Keratinocyte (primary cell): Measurements from ENCODE around the gene KBTBD4. TPM values are rescaled to one million over a fixed set of nuclear protein-coding genes. Genes with fewer than 3 reads are reported as not detected.

Source experiments
- DNase-seq: peaks from one replicate; pipeline ENCODE4 v3.0.0-alpha.2; 2011; ENCODE audit warnings: low read depth, missing footprints, low spot score
- FAIRE-seq: peaks from 2 replicates; lab custom pipeline; 2011; peaks lifted over from hg19 to GRCh38; lab: Jason Lieb, UNC
- H2AFZ ChIP-seq: 2 replicates; pipeline ENCODE4 v1.6.0; 2012; ENCODE audit warnings: low read length, control low read depth, inconsistent platforms; ENCODE audit not compliant: control insufficient read depth
- H3K27ac ChIP-seq: 2 replicates; pipeline ENCODE4 v1.5.1; 2011; ENCODE audit warnings: low read length; ENCODE audit not compliant: control insufficient read depth, insufficient read depth
- H3K27me3 ChIP-seq: 3 replicates; pipeline ENCODE4 v1.6.0; 2011; ENCODE audit warnings: low read length; ENCODE audit not compliant: control insufficient read depth, insufficient read depth; ENCODE audit errors: extremely low read depth
- H3K36me3 ChIP-seq, 2 experiments: 2 replicates in 1 of 2; 3 replicates in 1 of 2; pipeline ENCODE4 v1.5.1; 2011; ENCODE audit warnings: low read length in 2 of 2, mild to moderate bottlenecking in 1 of 2; ENCODE audit not compliant: control insufficient read depth in 2 of 2, insufficient read depth in 2 of 2; ENCODE audit errors: extremely low read depth in 1 of 2
- H3K4me1 ChIP-seq: 3 replicates; pipeline ENCODE4 v1.5.1; 2011; ENCODE audit warnings: low read length; ENCODE audit not compliant: control insufficient read depth, insufficient read depth; ENCODE audit errors: extremely low read depth
- H3K4me2 ChIP-seq: 3 replicates; pipeline ENCODE4 v1.6.0; 2011; ENCODE audit warnings: low read depth, low read length; ENCODE audit not compliant: control insufficient read depth, insufficient read depth; ENCODE audit errors: extremely low read depth
- H3K4me3 ChIP-seq, 3 experiments: fragments of 200-600 bp in 1 of 3; sonication (generic) in 1 of 3; 2 replicates in 2 of 3; 3 replicates in 1 of 3; pipeline ENCODE4 v1.5.1; 2011 to 2016; ENCODE audit warnings: low read length in 3 of 3, mild to moderate bottlenecking in 3 of 3, control low read depth in 2 of 3, inconsistent platforms in 1 of 3, low read depth in 1 of 3, mixed read lengths in 1 of 3, mixed run types in 1 of 3, moderate library complexity in 1 of 3; ENCODE audit not compliant: control insufficient read depth in 2 of 3, insufficient read depth in 2 of 3; ENCODE audit errors: extremely low read depth in 1 of 3
- H3K79me2 ChIP-seq: 2 replicates; pipeline ENCODE4 v1.6.0; 2012; ENCODE audit warnings: low read length; ENCODE audit not compliant: control insufficient read depth, insufficient read depth
- H3K9ac ChIP-seq: 3 replicates; pipeline ENCODE4 v1.6.0; 2011; ENCODE audit warnings: low read length; ENCODE audit not compliant: control insufficient read depth, insufficient read depth; ENCODE audit errors: extremely low read depth
- H3K9me1 ChIP-seq: 3 replicates; pipeline ENCODE4 v1.6.0; 2011; ENCODE audit warnings: low read length; ENCODE audit not compliant: control insufficient read depth, insufficient read depth; ENCODE audit errors: extremely low read depth
- H3K9me3 ChIP-seq: 2 replicates; pipeline ENCODE4 v1.5.1; 2012; ENCODE audit warnings: low read depth, low read length; ENCODE audit not compliant: control insufficient read depth
- H4K20me1 ChIP-seq: 3 replicates; pipeline ENCODE4 v1.6.0; 2011; ENCODE audit warnings: low read length; ENCODE audit not compliant: control insufficient read depth, insufficient read depth; ENCODE audit errors: extremely low read depth
- CTCF ChIP-seq, 3 experiments: IDR thresholded peaks in 1 of 3; conservative IDR thresholded peaks in 1 of 3; optimal IDR thresholded peaks in 1 of 3; 2 replicates in 2 of 3; 3 replicates in 1 of 3; pipeline versions ENCODE3 to v1.5.1; 2011; ENCODE audit warnings: low read length in 3 of 3, mild to moderate bottlenecking in 3 of 3, moderate library complexity in 2 of 3, control low read depth in 1 of 3, inconsistent platforms in 1 of 3; ENCODE audit not compliant: insufficient read depth in 2 of 3; ENCODE audit errors: extremely low read depth in 1 of 3
- EZH2 ChIP-seq: IDR thresholded peaks from one replicate; pipeline ENCODE4 v1.6.1; 2012; ENCODE audit warnings: inconsistent platforms, mild to moderate bottlenecking, low read length, moderate library complexity
- dilution Hi-C: fragments of 300-500 bp; cut with MboI; formaldehyde crosslinking; loops from one replicate; pipeline ENCODE4 v1.7.0; 2020; ENCODE audit warnings: low sequenced_read_pairs; ENCODE audit not compliant: extremely low pct_ligation_motif_present
- polyA plus RNA-seq, 5 experiments: library from polyadenylated mRNA; depleted of rRNA in 3 of 5; stranded (reverse) in 3 of 5; stranded (forward) in 1 of 5; unstranded in 1 of 5; fragments of >200 nt; gene quantifications; 1 replicate in 1 of 5; 2 replicates in 3 of 5; 3 replicates in 1 of 5; pipeline versions ENCODE4 v1.2.1 to v1.2.3, GENCODE V29; 2011 to 2012; ENCODE audit warnings: missing spikeins in 2 of 5, low read depth in 1 of 5, low replicate concordance in 1 of 5

KBTBD4 gene
- polyA plus RNA-seq, 1 donor (not counting 4 experiments of a cell fraction or from before 2014, with no cell fraction given) = 15.4 TPM

- H3K4me3 ChIP-seq = no peak overlapping the region
- dilution Hi-C loops = no loop called here
- no peak overlapping the region for H3K27ac ChIP-seq
- DNase-seq = no peak
- TF ChIP-seq CTCF (optimal IDR thresholded peaks at IDR 0.05 in 1 of 3, IDR thresholded peaks at IDR 0.05 in 1 of 3, conservative IDR thresholded peaks at IDR 0.05 in 1 of 3; ENCODE audit: extremely low read depth in 1 of 3, insufficient read depth in 2 of 3, low read length in 3 of 3) = no peak
- no peak for TF ChIP-seq EZH2
- H3K27me3 ChIP-seq = no peaks in the 10 kb centered on the region
- FAIRE-seq = no peak
- no peaks in the 10 kb centered on the region for H3K4me1 ChIP-seq
- no peak overlapping the region for H3K9ac ChIP-seq
- no peaks in the 10 kb centered on the region for H3K79me2 ChIP-seq
- H4K20me1 ChIP-seq = no peaks in the 10 kb centered on the region
- H2AFZ ChIP-seq = no peak overlapping the region
- H3K36me3 ChIP-seq = no peaks in the 10 kb centered on the region
- H3K9me3 ChIP-seq = no peaks in the 10 kb centered on the region
- no peak overlapping the region for H3K4me2 ChIP-seq
- H3K9me1 ChIP-seq = no peaks in the 10 kb centered on the region
Measured at GRCh38 chr11:47609675-47610074, 30.9 kb upstream of the KBTBD4 start.

- Histone ChIP-seq H3K4me2 (no peak overlapping the region), H3K9ac (no peak overlapping the region), H2AFZ (no peak overlapping the region)
Measured at GRCh38 chr11:47607380-47607779, 28.6 kb upstream of the KBTBD4 start.

More at GRCh38 chr11:47607380-47607779, 28.6 kb upstream of the KBTBD4 start:
- dilution Hi-C loops = no loop called here
- Histone ChIP-seq H3K4me3 (no peak overlapping the region), H3K36me3 (no peaks in the 10 kb centered on the region), H3K27ac (no peak overlapping the region), H3K4me1 (no peaks in the 10 kb centered on the region), H3K9me1 (no peaks in the 10 kb centered on the region), H3K27me3 (no peaks in the 10 kb centered on the region), H4K20me1 (no peaks in the 10 kb centered on the region), H3K79me2 (no peaks in the 10 kb centered on the region), H3K9me3 (no peaks in the 10 kb centered on the region)
- FAIRE-seq (no peak), DNase-seq (no peak)
- TF ChIP-seq EZH2 = no peak
- TF ChIP-seq CTCF (optimal IDR thresholded peaks at IDR 0.05 in 1 of 3, IDR thresholded peaks at IDR 0.05 in 1 of 3, conservative IDR thresholded peaks at IDR 0.05 in 1 of 3; ENCODE audit: extremely low read depth in 1 of 3, insufficient read depth in 2 of 3, low read length in 3 of 3) = no peak
